ENCODE results near the gene RNF144A.

RNF144A gene

GRCh38 chr2:7025082-7025481 is 107.9 kb downstream of the RNF144A start:
- no peak for DNase-seq

- DNase-seq, result no peak
Observed at GRCh38 chr2:7026742-7027141, 109.5 kb downstream of the RNF144A start.

- no peak for DNase-seq
Observed at GRCh38 chr2:7027411-7027810, 110.2 kb downstream of the RNF144A start.

GRCh38 chr2:7027956-7028655 is 110.9 kb downstream of the RNF144A start:
- no peak for DNase-seq

GRCh38 chr2:7028846-7029245 is 111.6 kb downstream of the RNF144A start:
- DNase-seq, result no peak

GRCh38 chr2:7029291-7030059 is 112.3 kb downstream of the RNF144A start:
- no peak for DNase-seq

GRCh38 chr2:7030810-7031209 is 113.6 kb downstream of the RNF144A start:
- DNase-seq, result no peak

- peak; percentile 29 for DNase-seq
Observed at GRCh38 chr2:7031547-7032245, 114.5 kb downstream of the RNF144A start.

- DNase-seq, result no peak
Observed at GRCh38 chr2:7032371-7032770, 115.2 kb downstream of the RNF144A start.

- no peak for DNase-seq
Observed at GRCh38 chr2:7033136-7033960, 116.1 kb downstream of the RNF144A start.

GRCh38 chr2:7034303-7034702 is 117.1 kb downstream of the RNF144A start:
- DNase-seq, result no peak

GRCh38 chr2:7035884-7036283 is 118.7 kb downstream of the RNF144A start:
- DNase-seq, result no peak

GRCh38 chr2:7037340-7038333 is 120.4 kb downstream of the RNF144A start:
- no peak for DNase-seq

GRCh38 chr2:7040547-7040946 is 123.3 kb downstream of the RNF144A start:
- no peak for DNase-seq

GRCh38 chr2:7041421-7041820 is 124.2 kb downstream of the RNF144A start:
- DNase-seq, result no peak

- DNase-seq, result no peak
Observed at GRCh38 chr2:7043690-7044089, 126.5 kb downstream of the RNF144A start.

- DNase-seq, result peak; percentile 43
Observed at GRCh38 chr2:7044253-7045250, 127.3 kb downstream of the RNF144A start.

GRCh38 chr2:7045601-7046590 is 128.7 kb downstream of the RNF144A start:
- DNase-seq, result no peak

- no peak for DNase-seq
Observed at GRCh38 chr2:7047661-7048060, 130.4 kb downstream of the RNF144A start.

Data from effector CD4-positive, alpha-beta T cell (primary cell).